ENCODE results near the gene EEF1A2. TPM values are rescaled to one million over a fixed set of nuclear protein-coding genes. Genes with fewer than 3 reads are reported as not detected.

The EEF1A2 gene
- total RNA-seq, 1 experiment from 2014 or later = 30.7 TPM

DNA sequence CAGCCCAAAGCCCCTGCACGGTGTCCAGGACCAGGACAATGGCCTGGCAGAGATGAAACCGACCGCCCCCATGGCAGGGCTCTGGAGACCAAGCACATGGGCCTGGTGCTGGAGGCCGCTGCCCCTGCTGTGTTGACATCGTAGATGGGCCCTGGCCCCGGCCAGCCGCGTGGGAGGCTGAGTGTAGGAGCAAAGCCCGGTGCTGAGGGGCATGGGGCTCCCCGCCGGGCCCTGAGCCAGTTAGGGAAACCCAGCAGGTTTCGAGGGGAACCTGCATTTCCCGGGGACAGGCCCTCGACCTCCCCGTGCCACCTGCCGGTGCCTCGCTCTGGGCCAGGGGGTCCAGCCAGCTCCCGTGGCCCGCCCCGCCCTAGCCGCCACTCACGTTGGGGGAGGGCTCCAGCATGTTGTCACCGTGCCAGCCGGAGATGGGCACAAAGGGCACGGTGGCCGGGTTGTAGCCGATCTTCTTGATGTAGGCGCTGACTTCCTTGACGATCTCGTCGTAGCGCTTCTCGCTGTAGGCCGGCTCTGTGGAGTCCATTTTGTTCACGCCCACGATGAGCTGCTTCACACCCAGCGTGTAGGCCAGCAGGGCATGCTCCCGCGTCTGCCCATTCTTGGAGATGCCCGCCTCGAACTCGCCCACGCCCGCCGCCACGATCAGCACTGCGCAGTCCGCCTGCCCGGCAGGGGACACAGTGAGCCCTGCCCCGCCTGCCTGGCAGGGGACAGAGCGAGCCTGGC is 4.3 kb downstream of the EEF1A2 start:
- peak; percentile 50 for DNase-seq
- peaks cover 25% of the 10 kb centered on the region for H3K27me3 ChIP-seq (ENCODE audit: control insufficient read depth, insufficient read depth, low read length)
- no peaks in the 10 kb centered on the region; the same call in 1 of the 2 replicates for H3K36me3 ChIP-seq (replicated peaks; ENCODE audit: control insufficient read depth, insufficient read depth, low read length)
- no peak overlapping the region for H3K4me3 ChIP-seq (ENCODE audit: insufficient read depth, low read depth, low read length)

DNA sequence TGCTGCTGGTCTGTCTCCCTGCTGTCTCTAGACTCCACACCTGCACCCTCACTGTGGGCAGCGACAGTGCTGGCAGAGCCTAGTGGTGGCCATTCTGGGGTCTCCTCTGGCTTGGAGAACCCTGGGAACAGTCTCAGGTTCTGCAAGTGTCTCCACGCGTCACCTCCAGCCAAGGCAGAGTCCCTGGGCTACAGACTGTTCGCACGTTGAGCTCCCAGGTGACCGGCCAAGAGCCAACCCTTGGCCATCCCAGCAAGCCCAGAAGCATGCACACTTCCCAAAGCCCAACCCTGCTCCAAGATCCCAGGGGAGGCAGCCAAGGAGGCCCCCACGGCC is 4.8 kb downstream of the EEF1A2 start:
- Histone ChIP-seq H3K36me3 (replicated peaks; ENCODE audit: control insufficient read depth, insufficient read depth, low read length) (no peaks in the 10 kb centered on the region; the same call in 1 of the 2 replicates), H3K27me3 (ENCODE audit: control insufficient read depth, insufficient read depth, low read length) (peaks cover 21% of the 10 kb centered on the region), H3K4me3 (ENCODE audit: insufficient read depth, low read depth, low read length) (no peak overlapping the region)
- no peak for DNase-seq

DNA sequence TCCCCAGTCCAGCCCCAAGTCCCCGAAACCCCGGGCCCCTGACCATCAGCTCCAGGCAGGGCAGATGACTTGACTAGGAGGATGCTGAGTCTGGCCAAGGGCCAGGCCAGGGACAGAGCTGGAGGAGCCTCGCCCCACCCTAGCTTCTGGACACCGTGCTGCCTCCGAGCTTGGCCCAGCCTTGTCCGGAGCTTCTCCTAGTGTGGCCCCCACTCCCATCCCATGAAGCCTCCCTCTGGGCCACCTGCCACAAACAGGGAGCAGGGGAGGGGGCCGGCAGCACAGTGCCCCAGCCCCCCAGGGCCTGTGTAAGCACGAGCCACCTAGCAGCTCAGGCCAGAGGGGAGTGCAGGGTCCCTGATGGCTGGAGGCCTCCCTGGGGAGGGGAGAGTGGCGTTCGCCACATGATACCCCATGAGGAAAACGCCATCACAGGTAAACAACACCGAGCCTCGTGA is 5.3 kb downstream of the EEF1A2 start:
- DNase-seq = no peak

DNA sequence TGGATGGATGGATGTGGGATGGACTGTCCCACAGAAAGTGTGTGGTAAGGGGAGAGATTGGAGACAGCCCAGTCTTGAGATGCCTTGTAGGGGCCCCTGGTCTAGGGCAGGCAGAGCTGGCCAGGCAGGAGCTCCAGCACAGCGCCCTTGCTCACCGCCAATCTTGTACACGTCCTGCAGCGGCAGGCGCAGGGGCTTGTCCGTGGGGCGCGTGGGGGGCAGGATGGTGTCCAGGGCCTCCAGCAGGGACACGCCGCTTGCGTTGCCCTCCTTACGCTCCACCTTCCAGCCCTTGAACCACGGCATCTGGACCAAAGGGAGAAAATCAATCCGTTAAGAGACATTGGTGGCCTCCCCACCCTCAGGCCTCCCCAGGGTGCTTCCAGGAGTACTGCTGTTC is 5.9 kb downstream of the EEF1A2 start:
- no peak for DNase-seq
- Histone ChIP-seq H3K4me3 (ENCODE audit: insufficient read depth, low read depth, low read length) (no peak overlapping the region), H3K36me3 (replicated peaks; ENCODE audit: control insufficient read depth, insufficient read depth, low read length) (no peaks in the 10 kb centered on the region; the same call in 1 of the 2 replicates), H3K27me3 (ENCODE audit: control insufficient read depth, insufficient read depth, low read length) (peaks cover 22% of the 10 kb centered on the region)

More for the DNA sequence above, 5.3 kb downstream of the EEF1A2 start:
- no peaks in the 10 kb centered on the region; the same call in 1 of the 2 replicates for H3K36me3 ChIP-seq (replicated peaks; ENCODE audit: control insufficient read depth, insufficient read depth, low read length)
- H3K4me3 ChIP-seq (ENCODE audit: insufficient read depth, low read depth, low read length) = no peak overlapping the region
- H3K27me3 ChIP-seq (ENCODE audit: control insufficient read depth, insufficient read depth, low read length) = peaks cover 24% of the 10 kb centered on the region

DNA sequence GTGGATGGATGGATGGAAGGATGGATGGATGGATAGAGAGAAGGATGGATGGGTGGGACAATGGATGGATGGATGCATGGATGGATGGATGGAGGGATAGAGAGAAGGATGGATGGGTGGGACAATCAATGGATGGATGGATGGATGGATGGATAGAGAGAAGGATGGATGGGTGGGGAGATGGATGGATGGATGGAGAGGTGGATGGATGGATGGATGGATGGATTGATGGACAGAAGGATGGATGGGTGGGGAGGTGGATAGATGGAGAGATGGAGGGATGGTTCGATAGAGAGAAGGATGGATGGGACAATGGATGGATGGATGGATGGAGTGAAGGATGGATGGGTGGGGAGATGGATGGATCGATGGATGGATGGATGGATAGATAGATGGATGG is 6.4 kb downstream of the EEF1A2 start:
- Histone ChIP-seq H3K4me3 (ENCODE audit: insufficient read depth, low read depth, low read length) (no peak overlapping the region), H3K36me3 (replicated peaks; ENCODE audit: control insufficient read depth, insufficient read depth, low read length) (no peaks in the 10 kb centered on the region; the same call in 1 of the 2 replicates), H3K27me3 (ENCODE audit: control insufficient read depth, insufficient read depth, low read length) (peaks cover 22% of the 10 kb centered on the region)
- DNase-seq = no peak

DNA sequence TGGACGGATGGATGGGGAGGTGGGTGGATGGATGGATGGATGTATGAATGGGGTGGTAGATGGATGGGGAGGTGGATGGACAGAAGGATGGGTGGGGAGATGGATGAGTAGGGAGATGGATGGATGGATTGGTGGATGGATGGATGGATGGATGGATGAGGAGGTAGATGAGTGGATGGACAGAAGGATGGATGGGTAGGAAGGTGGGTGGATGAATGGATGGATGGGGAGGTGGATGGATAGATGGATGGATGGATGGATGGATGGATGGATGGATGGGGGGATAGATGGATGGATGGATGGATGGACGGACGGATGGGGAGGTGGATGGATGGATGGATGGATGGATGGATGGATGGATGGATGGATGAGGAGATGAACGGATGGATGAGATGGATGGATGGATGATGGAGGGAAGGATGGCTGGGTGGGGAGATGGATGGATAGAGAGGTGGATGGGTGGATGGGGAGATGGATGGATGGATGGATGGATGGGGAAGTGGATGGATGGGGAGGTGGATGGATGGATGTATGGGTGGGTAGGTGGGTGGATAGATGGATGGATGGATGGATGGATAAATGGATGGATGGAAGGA is 7.2 kb downstream of the EEF1A2 start:
- Histone ChIP-seq H3K27me3 (ENCODE audit: control insufficient read depth, insufficient read depth, low read length) (peaks cover 22% of the 10 kb centered on the region), H3K36me3 (replicated peaks; ENCODE audit: control insufficient read depth, insufficient read depth, low read length) (no peaks in the 10 kb centered on the region; the same call in 1 of the 2 replicates), H3K4me3 (ENCODE audit: insufficient read depth, low read depth, low read length) (no peak overlapping the region)
- DNase-seq = no peak

DNA sequence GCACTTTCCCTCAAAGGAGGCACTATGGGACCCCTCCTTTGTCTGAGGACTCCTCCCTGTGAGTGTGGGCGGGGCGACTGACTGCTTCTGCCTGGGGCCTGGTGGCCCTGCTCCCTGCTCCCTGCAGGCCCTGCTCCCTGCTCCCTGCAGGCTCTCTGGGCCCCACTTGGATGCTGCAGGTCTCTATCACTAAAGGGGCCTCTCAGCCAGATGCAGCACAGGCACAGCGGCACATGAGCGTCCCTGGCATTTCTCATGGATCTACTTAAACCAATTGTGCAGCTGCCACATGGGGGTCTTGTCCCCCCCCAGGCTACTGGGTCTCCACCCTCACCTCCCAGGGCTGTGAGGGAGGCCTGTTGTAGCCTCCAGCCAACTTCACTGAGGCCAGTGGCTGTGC is 7.8 kb downstream of the EEF1A2 start:
- Histone ChIP-seq H3K4me3 (ENCODE audit: insufficient read depth, low read depth, low read length) (no peak overlapping the region), H3K36me3 (replicated peaks; ENCODE audit: control insufficient read depth, insufficient read depth, low read length) (no peaks in the 10 kb centered on the region; the same call in 1 of the 2 replicates), H3K27me3 (ENCODE audit: control insufficient read depth, insufficient read depth, low read length) (peaks cover 17% of the 10 kb centered on the region)
- DNase-seq = no peak

DNA sequence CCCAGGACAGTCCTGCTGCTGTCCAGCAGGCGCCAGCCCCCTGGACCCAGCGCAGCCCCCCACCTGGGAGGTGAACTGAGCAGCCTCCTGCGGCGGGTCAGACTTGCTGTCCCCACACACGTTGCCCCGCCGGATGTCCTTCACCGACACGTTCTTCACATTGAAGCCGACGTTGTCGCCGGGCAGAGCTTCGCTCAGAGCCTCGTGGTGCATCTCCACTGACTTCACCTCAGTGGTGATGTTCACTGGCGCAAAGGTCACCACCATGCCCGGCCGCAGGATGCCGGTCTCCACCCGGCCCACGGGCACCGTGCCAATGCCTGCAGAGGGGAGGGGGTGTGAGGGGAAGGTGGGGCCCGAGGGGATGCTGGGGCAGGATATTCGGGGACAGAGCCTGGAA is 8.5 kb downstream of the EEF1A2 start:
- H3K4me3 ChIP-seq (ENCODE audit: insufficient read depth, low read depth, low read length) = no peak overlapping the region
- no peak for DNase-seq

DNA sequence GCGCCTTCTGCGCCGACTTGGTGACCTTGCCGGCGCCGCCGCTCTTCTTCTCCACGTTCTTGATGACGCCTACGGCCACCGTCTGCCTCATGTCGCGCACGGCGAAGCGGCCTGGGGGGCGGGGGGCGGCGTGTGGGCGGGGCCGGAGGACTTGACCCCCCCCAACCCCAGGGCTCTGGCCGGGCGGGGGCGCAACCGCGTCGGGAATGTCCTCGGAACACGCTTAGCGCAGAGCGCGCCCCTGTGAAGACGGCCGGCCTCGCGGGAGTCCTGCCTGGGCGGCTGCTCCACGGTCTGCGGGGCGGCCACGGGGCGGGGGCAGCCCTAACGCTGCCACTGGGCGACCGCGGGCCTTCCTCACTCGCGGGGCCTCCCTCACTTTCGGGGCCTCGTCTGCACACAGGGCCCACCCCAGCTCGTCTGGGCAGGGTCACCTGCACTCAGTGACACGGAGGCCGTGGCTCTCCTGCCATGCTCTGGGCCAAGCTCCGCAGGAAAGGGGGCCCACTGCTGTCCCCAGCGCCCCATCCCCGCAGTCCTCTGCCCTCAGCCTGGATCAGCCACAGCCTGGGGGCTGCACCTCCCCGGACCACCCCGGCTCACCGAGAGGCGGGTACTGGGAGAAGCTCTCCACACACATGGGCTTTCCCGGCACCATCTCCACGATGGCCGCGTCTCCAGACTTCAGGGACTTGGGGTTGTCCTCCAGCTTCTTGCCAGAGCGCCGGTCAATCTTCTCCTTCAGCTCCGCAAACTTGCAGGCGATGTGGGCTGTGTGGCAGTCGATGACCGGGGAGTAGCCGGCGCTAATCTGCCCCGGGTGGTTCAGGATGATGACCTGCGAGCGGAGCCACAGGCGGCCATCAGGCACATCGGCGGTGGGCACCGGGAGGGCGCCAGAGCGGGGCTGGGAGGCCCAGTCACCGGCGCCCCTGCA is 10.3 kb downstream of the EEF1A2 start:
- Histone ChIP-seq H3K27me3 (ENCODE audit: control insufficient read depth, insufficient read depth, low read length) (peaks cover 17% of the 10 kb centered on the region), H3K36me3 (replicated peaks; ENCODE audit: control insufficient read depth, insufficient read depth, low read length) (no peaks in the 10 kb centered on the region), H3K4me3 (ENCODE audit: insufficient read depth, low read depth, low read length) (peak overlapping the region; percentile 33)
- DNase-seq = peak; percentile 88

More for the DNA sequence above, 8.5 kb downstream of the EEF1A2 start:
- H3K27me3 ChIP-seq (ENCODE audit: control insufficient read depth, insufficient read depth, low read length) = peaks cover 17% of the 10 kb centered on the region
- no peaks in the 10 kb centered on the region; the same call in 1 of the 2 replicates for H3K36me3 ChIP-seq (replicated peaks; ENCODE audit: control insufficient read depth, insufficient read depth, low read length)

DNA sequence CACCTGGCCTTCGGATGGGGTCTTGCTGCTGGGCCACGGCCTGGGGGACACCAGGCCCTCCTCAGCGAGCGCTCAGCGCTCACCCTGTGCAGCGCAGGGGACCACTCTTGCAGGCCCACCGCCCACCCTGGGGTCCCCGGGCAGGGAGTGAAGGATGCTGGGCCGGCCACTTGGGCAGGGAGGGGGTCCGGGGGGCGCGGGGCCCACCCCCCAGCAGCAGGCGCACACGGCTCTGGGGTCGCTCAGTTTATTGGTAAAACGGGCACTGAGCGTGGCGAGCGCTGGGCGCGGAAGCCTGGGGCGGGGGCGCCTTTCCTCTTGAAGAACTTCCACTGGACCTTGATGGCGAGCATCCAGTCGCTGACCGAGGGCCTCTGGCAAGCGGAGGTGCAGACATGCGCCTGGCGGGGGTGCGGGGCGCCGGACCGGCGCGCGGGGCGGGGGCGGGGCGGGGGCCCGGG is 11.1 kb downstream of the EEF1A2 start:
- Histone ChIP-seq H3K27me3 (ENCODE audit: control insufficient read depth, insufficient read depth, low read length) (peaks cover 17% of the 10 kb centered on the region), H3K36me3 (replicated peaks; ENCODE audit: control insufficient read depth, insufficient read depth, low read length) (no peaks in the 10 kb centered on the region), H3K4me3 (ENCODE audit: insufficient read depth, low read depth, low read length) (peak overlapping the region; percentile 33)
- no peak for DNase-seq

DNA sequence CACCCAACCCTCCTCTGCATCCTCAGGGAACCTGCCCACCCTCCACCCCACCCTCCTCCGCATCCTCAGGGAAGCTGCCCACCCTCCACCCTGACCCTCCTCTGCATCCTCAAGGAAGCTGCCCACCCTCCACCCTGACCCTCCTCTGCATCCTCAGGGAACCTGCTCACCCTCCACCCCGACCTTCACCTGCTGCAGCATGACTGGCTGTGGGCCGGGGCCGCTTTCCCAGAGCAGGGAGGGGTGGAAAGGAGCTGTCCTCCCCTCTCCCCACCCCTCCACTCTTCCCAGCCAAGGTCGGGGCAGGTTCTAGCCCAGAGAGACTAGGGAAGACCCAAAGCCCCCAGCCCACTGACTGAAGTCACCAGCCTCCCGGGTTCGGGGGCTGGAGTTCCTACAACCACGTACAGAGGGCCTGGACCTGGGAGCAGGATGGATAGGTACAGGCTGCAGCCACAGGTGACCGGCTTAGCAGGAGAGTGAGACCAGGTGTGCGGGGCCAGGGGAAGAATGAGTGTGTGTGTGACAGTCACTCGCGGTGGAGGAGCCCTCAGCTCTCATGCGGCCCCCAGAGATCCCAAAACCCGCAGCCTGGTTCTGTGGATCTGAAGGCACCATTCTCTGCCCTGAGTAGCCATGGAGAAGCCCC is 11.6 kb downstream of the EEF1A2 start:
- no peak overlapping the region; the same call in 1 of the 2 replicates for H3K4me3 ChIP-seq (ENCODE audit: insufficient read depth, low read depth, low read length)
- DNase-seq = no peak
- H3K27me3 ChIP-seq (ENCODE audit: control insufficient read depth, insufficient read depth, low read length) = peaks cover 17% of the 10 kb centered on the region
- H3K36me3 ChIP-seq (replicated peaks; ENCODE audit: control insufficient read depth, insufficient read depth, low read length) = no peaks in the 10 kb centered on the region

DNA sequence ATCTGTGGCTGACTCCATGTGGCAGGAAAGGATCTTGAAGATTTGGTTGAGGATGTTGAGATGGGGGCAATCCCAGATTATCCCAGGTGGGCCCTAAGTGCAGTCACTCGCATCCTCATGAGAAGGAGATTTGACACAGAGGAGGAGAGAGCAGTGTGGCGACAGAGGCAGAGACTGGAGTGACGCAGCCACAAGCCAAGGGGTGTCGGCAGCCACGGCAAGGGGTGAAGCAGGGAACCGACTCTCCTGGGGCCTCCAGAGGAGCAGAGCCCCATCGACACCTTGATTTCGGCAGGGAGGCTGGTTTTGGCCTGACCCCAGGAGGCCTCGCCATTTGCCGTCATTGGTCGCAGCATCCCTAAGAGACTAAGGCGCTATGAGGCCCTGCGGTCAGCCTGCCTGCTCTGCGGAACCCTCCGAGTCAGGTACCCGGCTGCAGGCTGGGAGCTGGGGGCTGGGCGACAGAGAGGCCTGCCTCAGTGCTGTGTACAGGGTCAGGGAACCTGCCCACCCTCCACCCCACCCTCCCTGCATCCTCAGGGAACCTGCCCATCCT is 12.5 kb downstream of the EEF1A2 start:
- Histone ChIP-seq H3K36me3 (replicated peaks; ENCODE audit: control insufficient read depth, insufficient read depth, low read length) (no peaks in the 10 kb centered on the region), H3K27me3 (ENCODE audit: control insufficient read depth, insufficient read depth, low read length) (peaks cover 17% of the 10 kb centered on the region), H3K4me3 (ENCODE audit: insufficient read depth, low read depth, low read length) (no peak overlapping the region)
- no peak for DNase-seq

DNA sequence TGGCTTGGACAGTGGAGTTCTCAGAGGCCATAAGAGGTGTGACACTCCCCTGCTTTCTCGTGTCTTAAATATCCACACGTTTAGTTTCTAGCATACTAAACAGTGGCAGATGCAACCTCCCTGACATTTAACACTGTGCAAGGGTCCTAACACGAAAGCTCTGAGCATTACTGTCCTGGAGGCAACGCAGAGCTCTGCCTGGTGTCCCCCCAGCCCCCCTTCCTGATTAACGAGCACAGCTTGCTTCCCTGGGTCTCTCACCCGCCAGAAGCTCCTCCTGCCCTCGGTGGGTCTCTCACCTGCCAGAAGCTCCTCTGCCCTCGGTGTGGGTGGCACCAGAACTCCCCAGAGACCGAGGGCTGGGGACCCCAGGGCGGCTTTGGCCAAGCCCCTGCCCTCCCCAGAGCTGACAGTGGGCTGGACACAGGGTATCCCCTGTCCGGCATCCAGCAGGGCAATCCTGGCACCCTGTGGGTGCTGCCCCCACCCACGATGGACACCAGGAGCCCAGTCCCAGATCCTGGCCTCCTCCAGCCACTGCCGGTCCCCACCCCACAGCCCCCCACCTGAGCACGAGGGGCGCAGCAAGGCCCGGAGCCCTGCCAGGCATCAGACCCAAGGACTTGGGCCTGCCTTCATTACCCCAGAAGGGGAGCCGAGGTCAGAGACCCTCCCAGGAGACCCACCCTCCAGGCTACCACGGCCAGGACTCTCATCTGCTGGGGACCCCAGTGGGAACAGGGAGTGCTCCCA is 14.1 kb downstream of the EEF1A2 start:
- Histone ChIP-seq H3K4me3 (ENCODE audit: insufficient read depth, low read depth, low read length) (no peak overlapping the region), H3K36me3 (replicated peaks; ENCODE audit: control insufficient read depth, insufficient read depth, low read length) (no peaks in the 10 kb centered on the region), H3K27me3 (ENCODE audit: control insufficient read depth, insufficient read depth, low read length) (peaks cover 17% of the 10 kb centered on the region)
- no peak for DNase-seq

Data from H7 (cell line).